ENCODE measurements around the gene TBC1D8B. TPM values are rescaled to one million over a fixed set of nuclear protein-coding genes. Genes with fewer than 3 reads are reported as not detected.

TBC1D8B gene
- total RNA-seq, 2 donors from 2014 or later: 9.2 to 9.4 TPM

GRCh38 chrX:106894392-106894909, 92.0 kb downstream of the TBC1D8B start:
- DNase-seq (ENCODE audit: low spot score): no peak
- intact Hi-C loops (cut with DNase I): no loop called here

DNA sequence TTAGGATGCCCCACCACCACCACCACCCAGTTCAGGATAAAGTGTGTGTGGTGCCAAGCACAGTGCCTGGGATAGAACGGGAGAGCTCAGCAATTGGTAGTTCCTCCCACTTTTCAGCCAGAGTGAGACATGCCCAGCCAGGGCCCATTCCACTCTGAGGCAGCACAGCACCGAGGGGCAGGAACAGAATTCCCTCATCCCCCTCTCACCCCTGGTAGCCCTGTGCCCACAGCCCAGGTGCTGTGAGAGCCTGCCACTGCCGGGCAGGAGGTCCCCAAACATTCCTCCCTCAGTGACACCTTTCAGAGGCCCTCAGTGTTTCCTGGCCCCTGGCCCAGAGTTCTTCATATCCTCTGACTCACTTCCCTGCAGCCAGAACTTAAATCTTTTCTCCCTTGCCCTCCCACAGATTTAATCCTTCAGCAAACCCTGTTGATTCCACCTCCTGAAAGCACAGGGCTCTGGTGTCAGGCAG, 92.5 kb downstream of the TBC1D8B start:
- no peak for DNase-seq (ENCODE audit: low spot score)
- intact Hi-C loops (cut with DNase I): loop anchor here in 1 of 2 donors (5.0 kb wide), 1 partner anchor 37 kb away; no protein-coding TSS in a partner anchor

DNA sequence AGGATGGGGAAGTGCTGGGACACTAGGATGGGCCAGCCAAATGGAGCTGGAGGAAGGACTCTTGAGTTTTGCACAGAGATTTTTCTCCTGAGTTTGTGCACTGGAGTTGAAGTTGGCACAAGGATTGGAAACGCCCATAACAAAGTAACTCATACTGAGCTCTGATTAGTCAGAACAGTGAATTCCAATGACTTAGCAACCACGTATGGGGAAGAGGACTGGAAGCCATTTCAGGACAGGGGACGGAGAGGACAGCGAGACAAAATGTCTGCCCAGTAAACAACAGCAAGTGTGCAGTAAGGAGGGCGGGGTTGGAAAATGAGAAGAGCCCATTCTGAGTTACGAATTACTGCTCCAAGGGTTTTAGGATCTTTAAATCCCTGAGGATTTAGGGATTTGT, 94.8 kb downstream of the TBC1D8B start:
- intact Hi-C loops (cut with DNase I): loop anchor here in 1 of 2 donors (5.0 kb wide), 1 partner anchor 35 kb away; no protein-coding TSS in a partner anchor
- no peak for DNase-seq (ENCODE audit: low spot score)

DNA sequence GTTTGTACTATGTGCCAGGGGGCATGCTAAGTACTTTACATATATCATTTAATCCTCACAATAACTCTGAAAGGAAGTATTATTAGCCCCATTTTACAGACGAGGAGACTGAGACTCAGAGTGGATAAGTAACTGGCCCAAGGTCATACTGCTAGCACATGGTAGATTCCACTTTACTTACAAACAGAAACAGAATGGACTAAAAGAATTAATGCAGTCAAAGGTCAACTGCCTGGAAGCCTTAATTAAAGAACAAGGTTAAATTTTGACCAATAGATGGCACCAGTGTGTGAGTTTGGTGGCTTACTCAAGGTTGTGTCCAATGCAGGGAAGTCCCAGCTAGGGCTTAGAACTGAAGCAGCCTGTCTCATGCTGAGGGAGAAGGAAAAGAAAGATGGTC, 96.0 kb downstream of the TBC1D8B start:
- no peak for DNase-seq (ENCODE audit: low spot score)
- intact Hi-C loops (cut with DNase I): loop anchor here in 1 of 2 donors (5.0 kb wide), 1 partner anchor 34 kb away; no protein-coding TSS in a partner anchor

GRCh38 chrX:106899276-106899675, 96.8 kb downstream of the TBC1D8B start:
- DNase-seq (ENCODE audit: low spot score): no peak
- intact Hi-C loops (cut with DNase I): loop anchor here in 1 of 2 donors (5.0 kb wide), 1 partner anchor 33 kb away; no protein-coding TSS in a partner anchor

GRCh38 chrX:106899841-106900240, 97.4 kb downstream of the TBC1D8B start:
- DNase-seq (ENCODE audit: low spot score): no peak
- intact Hi-C loops (cut with DNase I): loop anchor here in 1 of 2 donors (5.0 kb wide), 1 partner anchor 32 kb away; no protein-coding TSS in a partner anchor

DNA sequence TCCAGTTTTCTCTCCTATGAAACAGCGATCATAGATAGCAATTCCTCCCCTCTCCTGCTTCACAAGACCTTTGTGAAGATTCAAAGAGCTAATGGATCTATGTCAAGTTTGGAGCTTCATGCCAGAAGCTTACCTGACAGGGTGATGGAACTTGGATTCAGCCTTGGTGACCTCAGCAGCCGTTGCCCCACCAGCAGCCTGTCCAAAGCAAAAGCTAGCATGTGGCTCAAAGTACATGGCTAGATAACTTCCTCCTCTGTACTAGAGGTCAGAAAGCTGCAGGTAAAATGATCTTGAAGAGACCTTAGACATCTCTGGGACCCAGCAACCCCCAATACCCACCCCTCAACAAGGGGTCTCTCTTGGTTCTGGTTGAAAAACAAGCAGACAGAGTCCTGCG, 98.9 kb downstream of the TBC1D8B start:
- DNase-seq (ENCODE audit: low spot score): no peak
- intact Hi-C loops (cut with DNase I): no loop called here

GRCh38 chrX:106901781-106902219, 99.3 kb downstream of the TBC1D8B start:
- DNase-seq (ENCODE audit: low spot score): no peak
- intact Hi-C loops (cut with DNase I): no loop called here

- no peak for DNase-seq (ENCODE audit: low spot score)
- intact Hi-C loops (cut with DNase I): loop anchor here in 1 of 2 donors (1.0 kb wide), 1 partner anchor 20 kb away; no protein-coding TSS in a partner anchor
Observed at GRCh38 chrX:106902684-106903083, 100.2 kb downstream of the TBC1D8B start.

DNA sequence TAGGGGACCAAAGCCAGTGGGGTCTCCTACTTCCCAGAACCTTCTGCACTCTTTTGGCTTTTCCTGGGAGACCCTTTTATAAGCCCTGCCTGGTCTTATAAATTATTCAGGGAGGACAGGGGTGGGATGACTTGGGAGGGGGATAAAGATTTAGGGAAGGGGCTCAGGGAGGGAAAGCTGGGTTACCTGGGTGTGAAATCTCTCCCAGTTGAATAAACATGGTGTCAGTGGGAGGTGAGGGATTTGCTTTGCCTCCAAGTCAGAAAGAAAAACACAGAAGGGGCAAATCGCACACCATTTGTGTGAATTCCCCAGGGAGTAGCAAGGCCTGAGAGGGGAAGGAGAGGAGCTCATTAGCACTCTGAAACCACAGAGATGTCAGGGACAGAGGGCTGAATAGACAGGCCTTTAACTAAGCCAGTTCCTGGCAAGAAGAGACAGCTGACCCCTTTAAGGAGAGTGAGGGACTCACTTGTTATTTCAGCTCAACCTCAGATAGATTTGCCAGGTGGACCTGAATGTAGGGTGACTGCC, 100.9 kb downstream of the TBC1D8B start, which contains the start of gene RIPPLY1:
Gene RIPPLY1, minus strand, starts transcription at position 51 of the 534 bp plus-strand sequence. CDS start 54 bp downstream, outside the sequence.
- no peak for DNase-seq (ENCODE audit: low spot score)
- intact Hi-C loops (cut with DNase I): loop anchor here in 1 of 2 donors (1.0 kb wide), 1 partner anchor 21 kb away; no protein-coding TSS in a partner anchor

- intact Hi-C loops (cut with DNase I): loop anchor here in 1 of 2 donors (1.0 kb wide), 1 partner anchor 22 kb away; no protein-coding TSS in a partner anchor
- no peak for DNase-seq (ENCODE audit: low spot score)
Observed at GRCh38 chrX:106903856-106904528, 101.5 kb downstream of the TBC1D8B start.

DNA sequence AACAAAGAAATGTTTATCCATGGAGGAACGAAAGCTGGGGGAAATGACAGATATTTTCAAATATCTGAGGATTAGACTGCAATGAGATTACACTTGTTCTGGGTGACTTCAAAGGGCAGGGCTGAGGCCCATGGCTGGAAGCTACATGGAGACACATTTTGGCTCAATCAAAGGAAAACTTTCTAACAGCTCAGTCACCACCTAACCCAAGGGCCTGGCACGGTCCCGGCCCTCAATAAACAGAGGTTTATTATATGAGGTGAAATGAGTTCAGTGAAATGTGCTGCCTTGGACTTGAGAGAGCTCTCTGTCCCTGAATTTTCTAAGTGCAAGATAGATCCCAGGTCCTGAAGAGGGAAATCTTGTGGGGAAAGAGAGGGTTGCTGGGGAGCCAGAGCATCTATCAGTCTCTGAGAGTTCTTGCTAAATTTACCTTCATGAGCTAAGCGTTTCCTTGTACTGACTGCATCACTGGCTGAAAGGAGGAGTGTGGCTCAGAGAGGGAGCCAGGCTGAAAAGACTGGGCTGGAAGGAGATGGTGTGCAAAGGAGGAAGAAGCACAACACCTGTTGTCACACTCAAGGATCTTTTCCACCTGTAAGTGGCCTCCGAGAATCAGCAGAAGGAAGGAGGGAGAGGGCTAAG, 102.7 kb downstream of the TBC1D8B start:
- intact Hi-C loops (cut with DNase I): no loop called here
- DNase-seq (ENCODE audit: low spot score): no peak

DNA sequence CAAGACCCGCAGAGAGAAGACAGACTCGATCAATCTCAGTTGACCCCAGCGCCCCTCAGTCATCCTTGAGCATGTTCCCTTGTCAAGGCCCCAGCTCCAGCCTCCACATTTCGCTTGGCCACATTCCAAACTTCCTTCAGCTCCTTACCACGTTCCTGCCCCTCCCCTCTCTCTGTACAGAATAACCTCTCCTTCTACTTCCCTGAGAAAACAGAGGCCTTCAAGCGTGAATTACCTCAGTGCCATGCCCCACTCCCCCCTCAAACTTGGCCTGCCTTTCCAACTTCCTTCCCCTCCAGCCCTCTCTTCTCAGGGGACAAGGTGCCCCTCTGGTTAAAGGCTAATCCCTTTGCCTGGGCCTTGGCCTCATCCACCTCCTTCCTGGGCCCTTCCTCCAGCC, 103.9 kb downstream of the TBC1D8B start:
- no peak for DNase-seq (ENCODE audit: low spot score)
- intact Hi-C loops (cut with DNase I): no loop called here

GRCh38 chrX:106912864-106913263, 110.4 kb downstream of the TBC1D8B start:
- DNase-seq (ENCODE audit: low spot score): no peak
- intact Hi-C loops (cut with DNase I): no loop called here

- no peak for DNase-seq (ENCODE audit: low spot score)
Observed at GRCh38 chrX:106917830-106918500, 115.5 kb downstream of the TBC1D8B start.

DNA sequence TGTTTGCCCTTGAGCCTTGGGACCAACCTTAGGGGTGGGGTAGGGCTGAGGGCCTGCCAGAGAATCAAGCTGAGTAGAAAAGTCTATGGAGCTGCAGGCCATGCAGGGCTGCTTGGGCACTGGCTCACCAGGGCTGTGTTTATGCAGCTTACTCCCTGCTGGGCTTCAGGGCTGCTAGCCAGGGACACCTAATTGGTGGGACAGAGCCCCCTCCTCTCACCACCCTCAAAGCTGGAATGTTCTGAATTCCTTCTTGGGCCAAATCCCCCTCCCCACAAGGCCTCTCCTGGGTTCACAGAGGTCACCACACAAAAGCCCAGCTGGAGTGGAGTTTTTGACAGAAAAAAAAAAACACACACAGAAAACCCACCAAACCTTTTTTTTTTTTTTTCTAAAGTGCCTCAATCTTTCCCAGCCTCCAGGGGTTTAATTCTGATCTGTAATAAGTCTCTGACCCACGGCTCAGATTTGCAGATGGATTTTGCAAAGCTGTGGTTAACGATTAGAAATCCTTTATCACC, 117.5 kb downstream of the TBC1D8B start, which contains the start of gene CLDN2:
Gene CLDN2, plus strand, starts transcription at position 471 of the 521 bp plus-strand sequence. CDS start 7,827 bp downstream, outside the sequence.
- DNase-seq (ENCODE audit: low spot score): no peak
- intact Hi-C loops (cut with DNase I): no loop called here

More at GRCh38 chrX:106917830-106918500, 115.5 kb downstream of the TBC1D8B start:
- intact Hi-C loops (cut with DNase I): no loop called here

GRCh38 chrX:106921637-106922036, 119.2 kb downstream of the TBC1D8B start:
- intact Hi-C loops (cut with DNase I): no loop called here
- no peak for DNase-seq (ENCODE audit: low spot score)

Data from posterior vena cava (tissue), 2 donors.